Transverse colon (tissue), 4 donors: ENCODE results near the gene BORCS8. TPM values are rescaled to one million over a fixed set of nuclear protein-coding genes. Genes with fewer than 3 reads are reported as not detected.
A peak's percentile ranks its signal among the peaks of the same experiment; 100 is the strongest.

Experiments
- DNase-seq: peaks from one replicate; pipeline ENCODE4 v3.0.0-alpha.2; 2019
- H3K27ac ChIP-seq, 4 donors: fragments of 200-600 bp; sonication (generic); 2 replicates each; pipeline ENCODE4 v1.5.1; 2016 to 2018; ENCODE audit warnings: inconsistent platforms in 4 of 4
- H3K27me3 ChIP-seq: fragments of 200-600 bp; sonication (generic); 2 replicates; pipeline ENCODE4 v1.5.1; 2017; ENCODE audit warnings: inconsistent platforms
- H3K36me3 ChIP-seq, 4 donors: fragments of 200-600 bp; sonication (generic); 2 replicates each; pipeline ENCODE4 v1.5.1; 2017 to 2019; ENCODE audit warnings: inconsistent platforms in 4 of 4
- H3K4me1 ChIP-seq, 4 donors: fragments of 200-600 bp; sonication (generic); 2 replicates each; pipeline ENCODE4 v1.5.1; 2017 to 2020; ENCODE audit warnings: inconsistent platforms in 4 of 4
- H3K4me3 ChIP-seq, 4 donors: fragments of 200-600 bp; sonication (generic); 1 replicate in 1 of 4; 2 replicates in 3 of 4; pipeline versions ENCODE4 v1.5.1 to v1.6.1; 2017 to 2019; ENCODE audit warnings: inconsistent platforms in 4 of 4
- H3K9me3 ChIP-seq, 2 donors: fragments of 200-600 bp; sonication (generic); 2 replicates each; pipeline ENCODE4 v1.5.1; 2017 to 2019; ENCODE audit warnings: inconsistent platforms in 2 of 2
- CTCF ChIP-seq, 5 experiments: fragments of 200-600 bp in 3 of 5; fragments of 450-650 bp in 2 of 5; sonication (generic) in 3 of 5; IDR thresholded peaks; 1 replicate in 2 of 5; 2 replicates in 3 of 5; pipeline ENCODE4 v1.5.1; 2016 to 2017; ENCODE audit warnings: antibody characterized with exemption in 5 of 5, inconsistent platforms in 3 of 5, mild to moderate bottlenecking in 2 of 5, moderate library complexity in 1 of 5
- EP300 ChIP-seq: sonication (generic); formaldehyde crosslinking; IDR thresholded peaks from one replicate; pipeline ENCODE4 v1.6.1; 2017; ENCODE audit warnings: antibody characterized with exemption, low read depth
- POLR2A ChIP-seq: fragments of 450-650 bp; IDR thresholded peaks from one replicate; pipeline ENCODE4 v1.6.1; 2016; ENCODE audit warnings: antibody characterized with exemption, mild to moderate bottlenecking, moderate library complexity
- POLR2AphosphoS5 ChIP-seq, 3 donors: sonication (generic); formaldehyde crosslinking; IDR thresholded peaks; one replicate each; pipeline ENCODE4 v1.6.1; 2016; ENCODE audit warnings: antibody characterized with exemption in 3 of 3
- WGBS, 2 donors: methylation state at CpG; one replicate each; pipeline ENCODE4 v1.1.5; 2018; ENCODE audit warnings: low coverage in 1 of 2; 5-methylcytosine and 5-hydroxymethylcytosine counted together
- in situ Hi-C, 4 donors: fragments of 200-750 bp; cut with MboI; loops; one replicate each; pipeline versions ENCODE4 v1.15.0 to v1.15.1; 2017; ENCODE audit warnings: low sequenced_read_pairs in 3 of 4, low pct_ligation_motif_present in 1 of 4, low pct_unique_long_range_greater_than_20kb in 1 of 4
- intact Hi-C: fragments of 100-400 bp; cut with DNase I; formaldehyde crosslinking; loops from one replicate; pipeline ENCODE4 v1.15.1; 2023; ENCODE audit warnings: low total_unique reads
- total RNA-seq, 4 donors: library from RNA; depleted of rRNA; stranded (reverse); fragments of >200 nt; gene quantifications; one replicate each; pipeline ENCODE4 v1.1.0, GENCODE V29; 2016

BORCS8 gene
- total RNA-seq, 4 donors from 2014 or later, result 13.0 to 132 (median 26.6) TPM

GRCh38 chr19:19209372-19209771 lies 17.4 kb upstream of the BORCS8 start:
- intact Hi-C loops (no loop called here), in situ Hi-C loops (no loop called here)
- Histone ChIP-seq H3K4me3 (no peak overlapping the region), H3K4me1 (no peaks in the 10 kb centered on the region), H3K36me3 (no peaks in the 10 kb centered on the region), H3K9me3 (no peaks in the 10 kb centered on the region), H3K27me3 (peaks cover 44% of the 10 kb centered on the region), H3K27ac (no peak overlapping the region)
- 54% methylated on average over 9 of the region's 9 CpGs; no CpG with 5 or more reads in 1 of the 2 donors for WGBS, 2 donors
- no peak for DNase-seq
- TF ChIP-seq POLR2AphosphoS5 (IDR thresholded peaks at IDR 0.05) (no peak), POLR2A (no peak), CTCF (IDR thresholded peaks at IDR 0.05) (no peak), EP300 (no peak)

DNA sequence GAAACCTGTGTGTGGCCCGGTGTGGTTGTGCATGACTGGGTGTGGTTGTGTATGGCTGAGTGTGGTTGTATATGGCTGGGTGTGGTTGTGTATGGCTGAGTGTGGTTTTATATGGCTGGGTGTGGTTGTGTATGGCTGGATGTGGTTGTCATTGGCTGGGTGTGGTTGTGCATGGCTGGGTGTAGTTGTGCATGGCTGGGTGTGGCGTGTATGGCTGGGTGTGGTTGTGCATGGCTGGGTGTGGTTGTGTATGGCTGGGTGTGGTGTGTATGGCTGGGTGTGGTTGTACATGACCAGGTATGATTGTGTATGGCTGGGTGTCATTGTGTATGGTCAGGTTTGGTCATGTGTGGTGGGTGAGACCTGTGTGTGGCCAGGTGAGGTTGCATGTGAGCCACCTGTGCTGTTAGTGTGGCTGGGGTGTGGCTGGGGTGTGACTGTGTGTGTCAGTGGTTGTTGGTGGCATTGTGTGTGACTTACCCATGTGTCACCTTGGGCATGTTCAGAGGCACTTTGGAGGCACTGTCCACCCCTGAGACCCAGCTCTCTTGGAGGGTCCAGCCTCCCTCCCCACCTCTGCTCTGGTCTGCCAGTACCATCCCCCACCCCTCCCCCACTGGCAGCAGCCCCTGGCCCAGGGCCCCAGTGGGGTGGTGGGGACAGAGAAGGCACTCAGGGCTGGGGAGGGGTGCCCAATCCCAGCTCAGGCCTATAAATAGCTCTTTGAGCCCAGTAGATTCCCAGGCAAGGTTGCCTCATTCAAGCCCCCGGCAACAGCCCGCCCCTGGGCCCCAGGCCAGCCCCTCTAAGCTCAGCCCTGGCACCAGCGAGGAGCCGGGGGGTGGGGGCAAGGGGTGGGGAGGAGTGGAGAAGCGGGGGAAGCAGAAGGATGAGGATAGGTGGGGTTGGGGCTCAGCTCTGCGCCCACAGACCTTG lies 16.0 kb upstream of the BORCS8 start:
- peaks cover 0 to 1% (median 0%) of the 10 kb centered on the region in 4 donors for H3K4me1 ChIP-seq
- H3K27me3 ChIP-seq, result peaks cover 30% of the 10 kb centered on the region
- DNase-seq, result no peak
- H3K36me3 ChIP-seq, result no peaks in the 10 kb centered on the region
- in situ Hi-C loops (no loop called here), intact Hi-C loops (no loop called here)
- H3K4me3 ChIP-seq, result no peak overlapping the region
- no peak for TF ChIP-seq EP300
- no peak for TF ChIP-seq CTCF (IDR thresholded peaks at IDR 0.05)
- no peak for TF ChIP-seq POLR2AphosphoS5 (IDR thresholded peaks at IDR 0.05)
- no peak for TF ChIP-seq POLR2A
- no peaks in the 10 kb centered on the region for H3K9me3 ChIP-seq
- WGBS, 2 donors, result 42% methylated on average over 6 of the region's 8 CpGs; no CpG with 5 or more reads in 1 of the 2 donors
- peak overlapping the region in 1 of 4 donors; percentile 44 for H3K27ac ChIP-seq

- peak overlapping the region in 1 of 4 donors; percentile 30 for H3K27ac ChIP-seq
- no peaks in the 10 kb centered on the region for H3K9me3 ChIP-seq
- WGBS, 2 donors, result 57 to 90% methylated on average over 2 to 5 of the region's 5 CpGs
- in situ Hi-C loops (no loop called here), intact Hi-C loops (no loop called here)
- TF ChIP-seq POLR2AphosphoS5 (IDR thresholded peaks at IDR 0.05), result no peak
- TF ChIP-seq EP300, result no peak
- TF ChIP-seq CTCF (IDR thresholded peaks at IDR 0.05), result no peak
- no peak for TF ChIP-seq POLR2A
- peaks cover 20% of the 10 kb centered on the region for H3K27me3 ChIP-seq
- no peaks in the 10 kb centered on the region for H3K36me3 ChIP-seq
- no peak overlapping the region for H3K4me3 ChIP-seq
- DNase-seq, result no peak
- peaks cover 5 to 9% (median 8%) of the 10 kb centered on the region in 4 donors for H3K4me1 ChIP-seq
Observed at GRCh38 chr19:19206938-19207337, 15.0 kb upstream of the BORCS8 start.

- Histone ChIP-seq H3K9me3 (no peaks in the 10 kb centered on the region), H3K4me1 (peaks cover 5 to 9% (median 8%) of the 10 kb centered on the region in 4 donors), H3K36me3 (no peaks in the 10 kb centered on the region), H3K27me3 (peaks cover 8% of the 10 kb centered on the region), H3K27ac (no peak overlapping the region), H3K4me3 (no peak overlapping the region)
- 17 to 50% methylated on average over 3 to 13 of the region's 14 CpGs for WGBS, 2 donors
- DNase-seq, result no peak
- no peak for TF ChIP-seq EP300
- TF ChIP-seq POLR2A, result no peak
- TF ChIP-seq POLR2AphosphoS5 (IDR thresholded peaks at IDR 0.05), result no peak
- TF ChIP-seq CTCF (IDR thresholded peaks at IDR 0.05), result no peak
- intact Hi-C loops, result no loop called here
- in situ Hi-C loops, result no loop called here
Observed at GRCh38 chr19:19205416-19206410, 13.8 kb upstream of the BORCS8 start.
